K562 (cell line): Measurements from ENCODE around the gene XRRA1. TPM values are rescaled to one million over a fixed set of nuclear protein-coding genes. Genes with fewer than 3 reads are reported as not detected.

Source experiments
- ATAC-seq: fragments of 200-7000 bp; cut with Tn5 transposase; 3 replicates; pipeline ENCODE4 v1.9.1; 2020; ENCODE audit warnings: moderate library complexity
- BruUV-seq: library from RNA; stranded (reverse); fragments of 400-500 nt; replicated peaks from 2 replicates; lab custom pipeline; 2021; lab: Mats Ljungman, UMichigan
- CTCF ChIA-PET: fragments of 300-600 bp; formaldehyde crosslinking; extraction: SDS; loops from one replicate; lab custom pipeline; 2021; ENCODE audit warnings: low intra/inter-chr PET ratio; lab: Yijun Ruan, JAX
- POLR2A ChIA-PET: fragments of 300-600, 350-650 bp; sonication (Branson Sonifier 250); formaldehyde crosslinking; extraction: SDS; loops from one replicate; lab custom pipeline; 2021; ENCODE audit warnings: antibody characterized with exemption, inconsistent platforms; lab: Yijun Ruan, JAX
- DNase-seq, 4 experiments: peaks; one replicate each; pipeline versions ENCODE4 v3.0.0 to v3.0.0-alpha.2; 2011 to 2018; ENCODE audit warnings: low spot score in 3 of 4, mixed read lengths in 3 of 4; ENCODE audit errors: extremely low read depth in 1 of 4
- FAIRE-seq: peaks from 2 replicates; lab custom pipeline; 2011; peaks lifted over from hg19 to GRCh38; lab: Jason Lieb, UNC
- H2AFZ ChIP-seq: 2 replicates; pipeline ENCODE4 v1.6.0; 2011; ENCODE audit warnings: low read depth, low read length, control low read depth, inconsistent platforms
- H3K27ac ChIP-seq: fragments of 200-600 bp; 3 replicates; pipeline ENCODE4 v1.8.0; 2011; ENCODE audit warnings: low read depth, mild to moderate bottlenecking, control low read depth, inconsistent platforms, low read length, moderate library complexity, mixed read lengths; ENCODE audit errors: extremely low read depth
- H3K27me3 ChIP-seq, 2 experiments: fragments of 300-600 bp in 1 of 2; 2 replicates in 1 of 2; 3 replicates in 1 of 2; pipeline versions ENCODE4 v1.6.0 to v1.8.0; 2011; ENCODE audit warnings: inconsistent platforms in 2 of 2, low read length in 2 of 2, mild to moderate bottlenecking in 1 of 2, mixed read lengths in 1 of 2, moderate library complexity in 1 of 2; ENCODE audit not compliant: control insufficient read depth in 2 of 2, insufficient read depth in 2 of 2
- H3K36me3 ChIP-seq: fragments of 300-600 bp; 3 replicates; pipeline ENCODE4 v1.8.0; 2011; ENCODE audit warnings: mild to moderate bottlenecking, low read length, inconsistent platforms; ENCODE audit not compliant: control insufficient read depth, insufficient read depth
- H3K4me1 ChIP-seq, 2 experiments: fragments of 200-600 bp in 1 of 2; replicated peaks in 1 of 2; 2 replicates in 1 of 2; 3 replicates in 1 of 2; pipeline versions ENCODE4 v1.5.1 to v1.8.0; 2011; ENCODE audit warnings: inconsistent platforms in 2 of 2, low read length in 2 of 2, mild to moderate bottlenecking in 1 of 2, mixed read lengths in 1 of 2, moderate library complexity in 1 of 2; ENCODE audit not compliant: control insufficient read depth in 2 of 2, insufficient read depth in 2 of 2
- H3K4me2 ChIP-seq: 2 replicates; pipeline ENCODE4 v1.6.1; 2011; ENCODE audit warnings: low read length, control low read depth, inconsistent platforms, mixed read lengths; ENCODE audit not compliant: insufficient read depth
- H3K4me3 ChIP-seq: fragments of 200-600 bp; sonication (generic), shearing (Covaris generic); 2 replicates; pipeline ENCODE4 v1.5.1; 2016; ENCODE audit warnings: control low read depth, inconsistent platforms
- H3K79me2 ChIP-seq: fragments of 200-600 bp; 3 replicates; pipeline ENCODE4 v1.8.0; 2011; ENCODE audit warnings: low read length, inconsistent platforms; ENCODE audit not compliant: control insufficient read depth, insufficient read depth
- H3K9ac ChIP-seq, 2 experiments: 2 replicates each; pipeline versions ENCODE4 v1.6.0 to v1.6.1; 2011; ENCODE audit warnings: low read depth in 2 of 2, low read length in 2 of 2, control low read depth in 1 of 2, inconsistent platforms in 1 of 2, mild to moderate bottlenecking in 1 of 2, mixed read lengths in 1 of 2; ENCODE audit not compliant: insufficient read depth in 1 of 2
- H3K9me1 ChIP-seq: one replicate; pipeline ENCODE4 v1.6.0; 2011; ENCODE audit warnings: inconsistent platforms, mild to moderate bottlenecking, low read length, moderate library complexity; ENCODE audit not compliant: control insufficient read depth, insufficient read depth
- H3K9me3 ChIP-seq: replicated peaks from 2 replicates; pipeline ENCODE4 v1.5.1; 2011; ENCODE audit warnings: low read depth, low read length, inconsistent platforms; ENCODE audit not compliant: control insufficient read depth, insufficient read depth
- H4K20me1 ChIP-seq: replicated peaks from 2 replicates; pipeline ENCODE4 v1.6.1; 2011; ENCODE audit warnings: low read length, inconsistent platforms, mixed read lengths; ENCODE audit not compliant: control insufficient read depth, insufficient read depth
- BHLHE40 ChIP-seq: IDR thresholded peaks from 2 replicates; pipeline ENCODE4 v1.6.1; 2011; ENCODE audit warnings: low read length, improper control_type of control experiment
- BRCA1 ChIP-seq, 2 experiments: fragments of 450-650 bp in 1 of 2; sonication (generic) in 1 of 2; formaldehyde crosslinking in 1 of 2; IDR thresholded peaks; 2 replicates each; pipeline versions ENCODE4 v1.5.0 to v1.6.1; 2017 to 2020; ENCODE audit warnings: mild to moderate bottlenecking in 1 of 2, missing genetic modification reagents in 1 of 2
- FOXJ2 ChIP-seq: fragments of 200-800 bp; sonication (Bioruptor generic); IDR thresholded peaks from 2 replicates; pipeline ENCODE4 v1.6.1; 2016; ENCODE audit warnings: missing genetic modification characterization, missing compliant biosample characterization
- MITF ChIP-seq: IDR thresholded peaks from 2 replicates; pipeline ENCODE4 v1.6.1; 2014; ENCODE audit warnings: antibody characterized with exemption
- NKRF ChIP-seq: fragments of 450-650 bp; IDR thresholded peaks from 2 replicates; pipeline ENCODE4 v1.6.1; 2016; ENCODE audit warnings: borderline replicate concordance
- NR2C1 ChIP-seq, 2 experiments: fragments of 450-650 bp; IDR thresholded peaks; 2 replicates each; pipeline ENCODE4 v1.6.1; 2017; ENCODE audit warnings: mild to moderate bottlenecking in 2 of 2, antibody characterized with exemption in 1 of 2, inconsistent platforms in 1 of 2, missing compliant biosample characterization in 1 of 2, missing genetic modification characterization in 1 of 2
- PKNOX1 ChIP-seq: fragments of 450-650 bp; IDR thresholded peaks from 2 replicates; pipeline ENCODE4 v1.6.1; 2016
- PRPF4 ChIP-seq: fragments of 200-400 bp; formaldehyde crosslinking; IDR thresholded peaks from one replicate; pipeline ENCODE4 v1.6.1; 2017; ENCODE audit warnings: low read length, low read depth, mild to moderate bottlenecking; ENCODE audit not compliant: insufficient read depth, poor library complexity, severe bottlenecking
- RBM17 ChIP-seq: fragments of 200-400 bp; formaldehyde crosslinking; IDR thresholded peaks from 2 replicates; pipeline ENCODE4 v1.6.1; 2017; ENCODE audit warnings: low read depth, mild to moderate bottlenecking, low read length, borderline replicate concordance
- SRSF1 ChIP-seq: fragments of 200-400 bp; formaldehyde crosslinking; IDR thresholded peaks from 2 replicates; pipeline ENCODE4 v1.6.1; 2017; ENCODE audit warnings: mild to moderate bottlenecking, low read depth, low read length, moderate library complexity
- SUPT5H ChIP-seq: fragments of 450-650 bp; IDR thresholded peaks from 2 replicates; pipeline ENCODE4 v1.6.1; 2016
- TCFL5 ChIP-seq: fragments of 250-450 bp; sonication (Bioruptor Pico); conservative IDR thresholded peaks from 2 replicates; pipeline ENCODE4 v1.6.1; 2021; ENCODE audit warnings: mild to moderate bottlenecking, moderate library complexity, matching md5 sums
- ZNF224 ChIP-seq: sonication (generic); formaldehyde crosslinking; IDR thresholded peaks from 2 replicates; pipeline ENCODE4 v1.8.0; 2022; ENCODE audit warnings: mild to moderate bottlenecking, missing genetic modification reagents
- ZNF431 ChIP-seq: sonication (generic); formaldehyde crosslinking; IDR thresholded peaks from 2 replicates; pipeline ENCODE4 v1.8.0; 2022; ENCODE audit warnings: mild to moderate bottlenecking, missing genetic modification reagents
- ZNF696 ChIP-seq: fragments of 250-450 bp; sonication (Bioruptor Pico); conservative IDR thresholded peaks from 2 replicates; pipeline ENCODE4 v1.4.0; 2020; ENCODE audit warnings: mild to moderate bottlenecking, moderate library complexity
- ZNF717 ChIP-seq: fragments of 250-450 bp; sonication (Bioruptor Pico); IDR thresholded peaks from 2 replicates; pipeline ENCODE4 v1.5.0; 2021
- WGBS: fragments of 100-300 bp; shearing (Covaris generic); methylation state at CpG from one replicate; pipeline ENCODE4 v1.1.6; 2016; ENCODE audit warnings: low coverage, mixed read lengths; ENCODE audit not compliant: insufficient coverage; ENCODE audit errors: missing lambda C conversion rate; 5-methylcytosine and 5-hydroxymethylcytosine counted together
- in situ Hi-C: fragments of 300-500 bp; cut with MboI; formaldehyde crosslinking; loops from 4 replicates; pipeline ENCODE4 v1.15.0; 2018; ENCODE audit warnings: inconsistent platforms, mixed read lengths
- intact Hi-C: fragments of 100-400 bp; cut with micrococcal nuclease; formaldehyde crosslinking; loops from 2 replicates; pipeline ENCODE4 v1.14.2; 2022
- polyA plus RNA-seq, 8 experiments: library from polyadenylated mRNA; depleted of rRNA in 4 of 8; stranded (reverse) in 5 of 8; unstranded in 3 of 8; fragments of >200 nt; fragmentation: Nextera tagmentation in 2 of 8; fragmentation: Illumina TruSeq in 1 of 8; extraction: Ambion mirVana in 2 of 8; extraction: Trizol in 1 of 8; gene quantifications; 2 replicates each; pipeline versions ENCODE4 v1.2.1 to v1.2.3, GENCODE V29; 2011 to 2014; ENCODE audit warnings: inconsistent platforms in 1 of 8, missing spikeins in 1 of 8
- total RNA-seq, 7 experiments: library from RNA; depleted of rRNA in 6 of 7; stranded (reverse); fragments of >200 nt in 6 of 7; fragmentation: Illumina TruSeq in 2 of 7; extraction: Trizol in 2 of 7; gene quantifications; 2 replicates each; pipeline versions ENCODE4 v1.2.1 to v1.2.3, GENCODE V29; 2011 to 2021; ENCODE audit warnings: low replicate concordance in 1 of 7

XRRA1 gene
- total and polyA plus RNA-seq, 9 of the 15 experiments (the other 6 are each of a cell fraction or from before 2014, with no cell fraction given), result 5.0 to 22.5 (median 16.0) TPM

- Histone ChIP-seq H2AFZ (no peak overlapping the region), H4K20me1 (peaks cover 41% of the 10 kb centered on the region), H3K4me1 (peaks cover 7 to 31% of the 10 kb centered on the region in 2 experiments; a peak in 3 of 5 replicates), H3K27me3 (no peaks in the 10 kb centered on the region), H3K27ac (peak overlapping the region; percentile 16; the same call in 2 of the 3 replicates), H3K4me2 (no peak overlapping the region), H3K36me3 (peaks cover 74% of the 10 kb centered on the region), H3K9ac (no peak overlapping the region), H3K4me3 (no peak overlapping the region), H3K9me1 (no peaks in the 10 kb centered on the region), H3K9me3 (no peaks in the 10 kb centered on the region), H3K79me2 (peaks cover 99% of the 10 kb centered on the region)
- BruUV-seq, result no TSS peak
- 61% methylated on average over 4 of the region's 4 CpGs for WGBS
- ChIA-PET CTCF (no interaction called here), POLR2A (interaction anchor here (0.6 to 1.7 kb wide), 3 partner anchors 15 to 33 kb away, joined by 3 to 4 read pairs (median 3); partner anchors contain the start of gene NEU3)
- in situ Hi-C loops (no loop called here), intact Hi-C loops (no loop called here)
- DNase-seq (no peak), ATAC-seq (no peak), FAIRE-seq (no peak)
- TF ChIP-seq ZNF431 (CRISPR knock-in tag) (no peak), SRSF1 (no peak), PKNOX1 (no peak), ZNF717 (CRISPR knock-in tag) (no peak), MITF (no peak), NR2C1 (IDR thresholded peaks at IDR 0.05) (no peak), NR2C1 (tag; IDR thresholded peaks at IDR 0.05) (no peak), ZNF224 (CRISPR knock-in tag) (no peak), BRCA1 (IDR thresholded peaks at IDR 0.05) (no peak), BRCA1 (CRISPR knock-in tag; IDR thresholded peaks at IDR 0.05) (no peak), TCFL5 (no peak), SUPT5H (no peak), RBM17 (no peak), FOXJ2 (tag) (no peak), BHLHE40 (no peak), PRPF4 (no peak), ZNF696 (no peak), NKRF (no peak)
- TF ChIP-seq, all 486 proteins: peak for 0
These were observed 7.6 kb upstream of the XRRA1 start for GRCh38 chr11:74956397-74957015.
